H1 (cell line): ENCODE results near the gene ST6GALNAC4. TPM values are rescaled to one million over a fixed set of nuclear protein-coding genes. Genes with fewer than 3 reads are reported as not detected.

Source experiments
- CTCF ChIA-PET: fragments of 300-600 bp; sonication (Branson Sonifier 250); formaldehyde crosslinking; loops from one replicate; lab custom pipeline; 2021; ENCODE audit not compliant: partially characterized antibody; lab: Charles Lee
- POLR2A ChIA-PET: fragments of 300-600 bp; sonication (Branson Sonifier 250); formaldehyde crosslinking; loops from one replicate; lab custom pipeline; 2021; ENCODE audit warnings: inconsistent platforms; ENCODE audit not compliant: partially characterized antibody; lab: Charles Lee
- DNase-seq, 2 experiments: peaks; one replicate each; pipeline versions ENCODE4 v3.0.0 to v3.0.0-alpha.2; 2010 to 2022; ENCODE audit warnings: low spot score in 2 of 2, low read depth in 1 of 2, mixed read lengths in 1 of 2
- FAIRE-seq: peaks from 2 replicates; lab custom pipeline; 2011; peaks lifted over from hg19 to GRCh38; lab: Jason Lieb, UNC
- H2AFZ ChIP-seq: 2 replicates; pipeline ENCODE4 v1.8.1; 2012; ENCODE audit warnings: low read length, inconsistent platforms
- H2AK5ac ChIP-seq: 2 replicates; pipeline ENCODE4 v1.6.1; 2013; ENCODE audit warnings: low read depth, low read length
- H2BK120ac ChIP-seq: replicated peaks from 2 replicates; pipeline ENCODE3; 2013; ENCODE audit warnings: low read depth, low read length, inconsistent platforms
- H2BK12ac ChIP-seq: 2 replicates; pipeline ENCODE4 v1.6.1; 2013; ENCODE audit warnings: low read depth, low read length
- H2BK15ac ChIP-seq: 2 replicates; pipeline ENCODE4 v1.6.1; 2013; ENCODE audit warnings: low read length
- H2BK20ac ChIP-seq: 2 replicates; pipeline ENCODE4 v1.6.1; 2013; ENCODE audit warnings: low read length
- H2BK5ac ChIP-seq: 2 replicates; pipeline ENCODE4 v1.6.1; 2013; ENCODE audit warnings: low read depth, low read length
- H3K14ac ChIP-seq: 2 replicates; pipeline ENCODE4 v1.6.1; 2013; ENCODE audit warnings: inconsistent platforms; ENCODE audit not compliant: insufficient read length
- H3K18ac ChIP-seq: 2 replicates; pipeline ENCODE4 v1.6.1; 2013; ENCODE audit warnings: low read length; ENCODE audit errors: extremely low read depth
- H3K23ac ChIP-seq: 2 replicates; pipeline ENCODE4 v1.6.1; 2013; ENCODE audit warnings: inconsistent platforms; ENCODE audit not compliant: insufficient read length
- H3K23me2 ChIP-seq: 2 replicates; pipeline ENCODE4 v1.6.1; 2013; ENCODE audit warnings: low read depth, low read length
- H3K27ac ChIP-seq: 2 replicates; pipeline ENCODE4 v1.6.1; 2011; ENCODE audit warnings: low read depth, low read length, inconsistent platforms
- H3K27me3 ChIP-seq, 4 experiments: replicated peaks in 1 of 4; 1 replicate in 1 of 4; 2 replicates in 3 of 4; pipeline versions ENCODE4 v1.6.1 to v1.8.1; 2011 to 2013; ENCODE audit warnings: low read length in 3 of 4, mild to moderate bottlenecking in 3 of 4, inconsistent platforms in 2 of 4, mixed read lengths in 2 of 4, moderate library complexity in 1 of 4; ENCODE audit not compliant: control insufficient read depth in 3 of 4, insufficient read depth in 3 of 4; ENCODE audit errors: extremely low read depth in 1 of 4
- H3K36me3 ChIP-seq, 4 experiments: 2 replicates each; pipeline versions ENCODE4 v1.6.1 to v1.8.1; 2011 to 2013; ENCODE audit warnings: mild to moderate bottlenecking in 4 of 4, low read length in 3 of 4, moderate library complexity in 2 of 4, control low read depth in 1 of 4, inconsistent platforms in 1 of 4; ENCODE audit not compliant: insufficient read depth in 4 of 4, control insufficient read depth in 2 of 4
- H3K4ac ChIP-seq: replicated peaks from 2 replicates; pipeline ENCODE3; 2013; ENCODE audit warnings: low read length, low read depth, mixed read lengths, inconsistent platforms; ENCODE audit not compliant: insufficient read length
- H3K4me1 ChIP-seq, 4 experiments: replicated peaks in 1 of 4; 1 replicate in 1 of 4; 2 replicates in 3 of 4; pipeline versions ENCODE4 v1.6.1 to v1.8.1; 2011 to 2013; ENCODE audit warnings: low read length in 3 of 4, inconsistent platforms in 2 of 4, mixed read lengths in 1 of 4; ENCODE audit not compliant: insufficient read depth in 4 of 4, control insufficient read depth in 3 of 4
- H3K4me2 ChIP-seq, 2 experiments: 2 replicates each; pipeline versions ENCODE4 v1.6.1 to v1.8.1; 2011 to 2013; ENCODE audit warnings: low read depth in 2 of 2, low read length in 2 of 2, control low read depth in 1 of 2, inconsistent platforms in 1 of 2, mild to moderate bottlenecking in 1 of 2; ENCODE audit not compliant: insufficient read depth in 1 of 2
- H3K4me3 ChIP-seq, 4 experiments: fragments of 200-600, 300-600 bp in 1 of 4; sonication (generic), shearing (Covaris generic), sonication (Bioruptor Twin) in 1 of 4; 2 replicates each; pipeline versions ENCODE4 v1.5.1 to v1.8.1; 2011 to 2016; ENCODE audit warnings: low read length in 4 of 4, low read depth in 3 of 4, control low read depth in 2 of 4, inconsistent platforms in 2 of 4, mild to moderate bottlenecking in 2 of 4, mixed read lengths in 1 of 4, moderate library complexity in 1 of 4; ENCODE audit not compliant: insufficient read depth in 2 of 4; ENCODE audit errors: extremely low read depth in 1 of 4
- H3K56ac ChIP-seq: replicated peaks from 2 replicates; pipeline ENCODE3; 2013; ENCODE audit warnings: low read depth, mild to moderate bottlenecking, mixed read lengths, low read length, inconsistent platforms; ENCODE audit not compliant: insufficient read length
- H3K79me1 ChIP-seq: 2 replicates; pipeline ENCODE4 v1.6.1; 2013; ENCODE audit warnings: low read depth, low read length, control low read depth
- H3K79me2 ChIP-seq, 2 experiments: 2 replicates each; pipeline versions ENCODE4 v1.6.1 to v1.8.1; 2012 to 2013; ENCODE audit warnings: low read length in 2 of 2, mild to moderate bottlenecking in 2 of 2, inconsistent platforms in 1 of 2; ENCODE audit not compliant: insufficient read depth in 2 of 2, control insufficient read depth in 1 of 2
- H3K9ac ChIP-seq, 4 experiments: replicated peaks in 1 of 4; 1 replicate in 1 of 4; 2 replicates in 3 of 4; pipeline versions ENCODE4 v1.6.1 to v1.8.1; 2011 to 2013; ENCODE audit warnings: low read depth in 3 of 4, low read length in 3 of 4, control low read depth in 2 of 4, mild to moderate bottlenecking in 2 of 4, moderate library complexity in 2 of 4, inconsistent platforms in 1 of 4; ENCODE audit errors: extremely low read depth in 1 of 4
- H3K9me3 ChIP-seq, 2 experiments: 2 replicates each; pipeline versions ENCODE4 v1.6.1 to v1.8.1; 2012 to 2013; ENCODE audit warnings: mild to moderate bottlenecking in 2 of 2, moderate library complexity in 2 of 2, control low read depth in 1 of 2, inconsistent platforms in 1 of 2, low read depth in 1 of 2, low read length in 1 of 2, mixed read lengths in 1 of 2; ENCODE audit not compliant: insufficient read depth in 2 of 2
- H4K20me1 ChIP-seq, 2 experiments: replicated peaks in 1 of 2; 2 replicates each; pipeline versions ENCODE3 to v1.8.1; 2011 to 2013; ENCODE audit warnings: inconsistent platforms in 2 of 2, low read length in 2 of 2, mild to moderate bottlenecking in 1 of 2; ENCODE audit not compliant: insufficient read depth in 2 of 2, control insufficient read depth in 1 of 2
- H4K5ac ChIP-seq: 2 replicates; pipeline ENCODE4 v1.6.1; 2013; ENCODE audit warnings: low read length, low read depth, mixed read lengths, inconsistent platforms; ENCODE audit not compliant: insufficient read length
- H4K8ac ChIP-seq: 2 replicates; pipeline ENCODE4 v1.8.0; 2013; ENCODE audit warnings: mild to moderate bottlenecking, moderate library complexity, low read length, inconsistent platforms; ENCODE audit not compliant: insufficient read depth; ENCODE audit errors: extremely low read depth
- H4K91ac ChIP-seq: replicated peaks from 2 replicates; pipeline ENCODE3; 2013; ENCODE audit warnings: low read length, mixed read lengths, inconsistent platforms; ENCODE audit not compliant: insufficient read length
- WGBS, 2 experiments: shearing (Covaris generic) in 1 of 2; methylation state at CpG; one replicate each; pipeline versions ENCODE4 v1.1.6 to v1.1.7; 2013 to 2015; ENCODE audit warnings: low lambda C conversion rate in 2 of 2, mixed read lengths in 2 of 2, inconsistent platforms in 1 of 2, low coverage in 1 of 2, missing lambda C conversion rate in 1 of 2; ENCODE audit not compliant: insufficient replicate concordance in 2 of 2, insufficient coverage in 1 of 2, insufficient read length in 1 of 2; ENCODE audit errors: extremely low coverage in 1 of 2, missing lambda C conversion rate in 1 of 2; 5-methylcytosine and 5-hydroxymethylcytosine counted together
- polyA plus RNA-seq, 7 experiments: library from polyadenylated mRNA; depleted of rRNA in 3 of 7; stranded (reverse) in 5 of 7; unstranded in 2 of 7; fragments of >200 nt in 5 of 7; fragments of 200-250 nt in 2 of 7; gene quantifications; 1 replicate in 5 of 7; 2 replicates in 1 of 7; 4 replicates in 1 of 7; pipeline versions ENCODE4 v1.2.1 to v1.2.3, GENCODE V29; 2011 to 2013; ENCODE audit warnings: missing spikeins in 2 of 7, mixed read lengths in 2 of 7
- total RNA-seq: library from RNA; stranded (reverse); fragmentation: NEBNext Ultra II Directional; extraction: Animal tissue kit (Norgen Biotek cat#: 25700); gene quantifications from 2 replicates; pipeline ENCODE4 v1.2.1, GENCODE V29; 2021

Gene ST6GALNAC4
- total and polyA plus RNA-seq, 2 of the 8 experiments (the other 6 are each of a cell fraction or from before 2014, with no cell fraction given) = 21.8 to 34.1 TPM

- FAIRE-seq (no peak), DNase-seq (no peak)
- no peak overlapping the region for H4K5ac ChIP-seq
- H3K14ac ChIP-seq = no peak overlapping the region
- no peaks in the 10 kb centered on the region for H3K23me2 ChIP-seq
- H3K27ac ChIP-seq = no peak overlapping the region
- no peak overlapping the region for H3K9ac ChIP-seq
- no peaks in the 10 kb centered on the region for H3K27me3 ChIP-seq
- H2BK12ac ChIP-seq = no peak overlapping the region
- H3K4ac ChIP-seq = no peak overlapping the region
- no peak overlapping the region for H3K4me2 ChIP-seq
- no peak overlapping the region for H2BK15ac ChIP-seq
- no peak overlapping the region for H3K23ac ChIP-seq
- no peaks in the 10 kb centered on the region for H3K9me3 ChIP-seq
- no peak overlapping the region for H2BK120ac ChIP-seq
- peaks cover 0 to 24% (median 12%) of the 10 kb centered on the region in 4 experiments; a peak in 5 of 7 replicates for H3K4me1 ChIP-seq
- no peak overlapping the region for H2AK5ac ChIP-seq
- no peak overlapping the region for H3K4me3 ChIP-seq
- H3K18ac ChIP-seq = no peak overlapping the region
- peaks cover 0 to 96% of the 10 kb centered on the region in 2 experiments; a peak in 2 of 4 replicates for H3K79me2 ChIP-seq
- H3K36me3 ChIP-seq = peaks cover 0 to 2% (median 0%) of the 10 kb centered on the region in 4 experiments; a peak in 2 of 8 replicates
- H4K8ac ChIP-seq = no peak overlapping the region
- peaks cover 21 to 37% of the 10 kb centered on the region in 2 experiments for H4K20me1 ChIP-seq
- H2AFZ ChIP-seq = no peak overlapping the region
- no peak overlapping the region for H4K91ac ChIP-seq
- POLR2A ChIA-PET = no interaction called here
- H3K56ac ChIP-seq = no peak overlapping the region
- CTCF ChIA-PET = interaction anchor here (0.6 to 35.5 kb wide), 6 partner anchors 17 to 1062 kb away, joined by 3 to 825 read pairs (median 4); no protein-coding TSS in a partner anchor
- no peak overlapping the region for H2BK20ac ChIP-seq
- WGBS, 2 experiments = 96% methylated on average over 1 of the region's 1 CpG; no CpG with 5 or more reads in 1 of the 2 experiments
- peaks cover 17% of the 10 kb centered on the region for H3K79me1 ChIP-seq
- H2BK5ac ChIP-seq = no peak overlapping the region
Measured at GRCh38 chr9:127958728-127959127, 41.9 kb upstream of the ST6GALNAC4 start.
